Common myeloid progenitor, CD34-positive (primary cell): Measurements from ENCODE around the gene NIPAL3.

ENCODE experiments used
- CTCF ChIA-PET: fragments of 350-600 bp; sonication (Branson Sonifier 250); formaldehyde crosslinking; loops from one replicate; lab custom pipeline; 2021; ENCODE audit warnings: antibody characterized with exemption; lab: Charles Lee
- POLR2A ChIA-PET: fragments of 350-600 bp; sonication (Branson Sonifier 250); formaldehyde crosslinking; loops from one replicate; lab custom pipeline; 2021; ENCODE audit warnings: antibody characterized with exemption; lab: Charles Lee
- DNase-seq, 3 donors: peaks; one replicate each; pipeline versions ENCODE4 v3.0.0 to v3.0.0-alpha.2; 2013
- H3K27ac ChIP-seq, 2 experiments: 1 replicate in 1 of 2; 2 replicates in 1 of 2; pipeline ENCODE4 v1.7.0; 2013; ENCODE audit warnings: inconsistent platforms in 2 of 2, low read length in 2 of 2, mild to moderate bottlenecking in 2 of 2, low read depth in 1 of 2, moderate library complexity in 1 of 2; ENCODE audit not compliant: severe bottlenecking in 2 of 2, insufficient read depth in 1 of 2, poor library complexity in 1 of 2
- H3K27me3 ChIP-seq, 5 experiments: replicated peaks in 2 of 5; 1 replicate in 3 of 5; 2 replicates in 2 of 5; pipeline versions ENCODE4 v1.6.1 to v1.7.0; 2013; ENCODE audit warnings: low read length in 4 of 5, mild to moderate bottlenecking in 2 of 5, moderate library complexity in 2 of 5, inconsistent platforms in 1 of 5; ENCODE audit not compliant: insufficient read depth in 5 of 5, control insufficient read depth in 4 of 5
- H3K36me3 ChIP-seq, 4 experiments: 1 replicate in 2 of 4; 2 replicates in 2 of 4; pipeline versions ENCODE4 v1.6.1 to v1.7.0; 2013; ENCODE audit warnings: low read length in 3 of 4, control low read depth in 1 of 4, mild to moderate bottlenecking in 1 of 4; ENCODE audit not compliant: control insufficient read depth in 4 of 4, insufficient read depth in 4 of 4
- H3K4me1 ChIP-seq, 4 experiments: 1 replicate in 3 of 4; 2 replicates in 1 of 4; pipeline versions ENCODE4 v1.6.1 to v1.7.1; 2013; ENCODE audit warnings: low read length in 3 of 4, mild to moderate bottlenecking in 3 of 4, control low read depth in 1 of 4, inconsistent platforms in 1 of 4, moderate library complexity in 1 of 4; ENCODE audit not compliant: control insufficient read depth in 4 of 4, insufficient read depth in 4 of 4; ENCODE audit errors: control extremely low read depth in 1 of 4
- H3K4me3 ChIP-seq, 7 experiments: 1 replicate in 4 of 7; 2 replicates in 3 of 7; pipeline versions ENCODE4 v1.5.1 to v1.7.0; 2013; ENCODE audit warnings: mild to moderate bottlenecking in 7 of 7, low read length in 6 of 7, moderate library complexity in 6 of 7, inconsistent platforms in 2 of 7, low read depth in 2 of 7, control low read depth in 1 of 7; ENCODE audit not compliant: insufficient read depth in 4 of 7, control insufficient read depth in 1 of 7; ENCODE audit errors: extremely low read depth in 1 of 7
- H3K9me3 ChIP-seq, 5 experiments: 1 replicate in 4 of 5; 2 replicates in 1 of 5; pipeline versions ENCODE4 v1.6.1 to v1.7.1; 2013; ENCODE audit warnings: low read length in 4 of 5, mild to moderate bottlenecking in 2 of 5, inconsistent platforms in 1 of 5, low read depth in 1 of 5, moderate library complexity in 1 of 5; ENCODE audit not compliant: control insufficient read depth in 4 of 5, insufficient read depth in 2 of 5; ENCODE audit errors: control extremely low read depth in 1 of 5
- WGBS: methylation state at CpG from one replicate; pipeline ENCODE4 v1.1.5; 2013; ENCODE audit not compliant: insufficient coverage; 5-methylcytosine and 5-hydroxymethylcytosine counted together

The NIPAL3 gene

DNA sequence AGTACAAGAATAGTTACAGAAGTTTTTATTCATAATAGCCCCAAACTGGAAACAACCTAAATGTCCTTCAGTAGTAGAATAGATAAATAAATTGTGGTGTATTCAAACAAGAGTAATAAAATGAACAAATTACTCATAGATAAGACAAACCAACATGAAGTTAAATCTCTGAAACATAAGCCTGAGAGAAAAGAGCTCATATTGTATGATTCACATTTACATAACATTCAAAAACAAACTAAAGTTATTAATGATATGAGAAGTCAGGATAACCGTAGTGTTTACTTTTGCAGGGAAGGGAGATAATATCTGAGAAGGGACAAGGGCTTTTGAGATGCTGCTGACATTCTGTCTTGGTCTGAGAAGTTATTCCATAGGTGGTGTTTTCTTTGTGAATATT lies 15.5 kb upstream of the NIPAL3 start:
- no peaks in the 10 kb centered on the region for H3K27me3 ChIP-seq
- DNase-seq: no peak

DNA sequence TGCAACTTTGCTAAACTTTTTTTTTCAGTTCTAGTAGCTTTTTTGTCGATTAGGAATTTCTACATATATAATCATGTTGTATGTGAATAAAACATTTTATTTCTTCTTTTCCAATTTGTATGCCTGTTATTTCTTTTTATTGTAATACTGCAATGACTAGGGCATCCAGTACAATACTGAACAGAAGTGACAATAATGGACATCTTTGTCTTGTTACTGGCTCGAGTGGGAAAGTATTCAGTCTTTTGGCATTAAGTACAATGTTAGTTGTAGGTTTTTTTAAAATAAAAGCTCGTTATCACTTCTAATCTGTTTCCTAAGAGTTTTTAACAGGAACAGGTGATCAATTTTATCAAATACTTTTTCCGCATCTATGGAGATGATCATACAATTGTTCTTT lies 11.8 kb upstream of the NIPAL3 start:
- Histone ChIP-seq H3K27me3 (no peaks in the 10 kb centered on the region), H3K4me1 (no peaks in the 10 kb centered on the region), H3K9me3 (peaks cover 0 to 11% (median 3%) of the 10 kb centered on the region in 5 experiments), H3K27ac (no peak overlapping the region), H3K4me3 (no peak overlapping the region), H3K36me3 (peaks cover 3 to 7% (median 5%) of the 10 kb centered on the region in 4 experiments)
- WGBS: 100% methylated on average over 1 of the region's 4 CpGs
- CTCF ChIA-PET: interaction anchor here (1.2 to 2.0 kb wide), 3 partner anchors 10 to 204 kb away, joined by 3 to 5 read pairs (median 4); partner anchors contain the start of genes NIPAL3 and STPG1
- DNase-seq: no peak
- POLR2A ChIA-PET: no interaction called here

More for the DNA sequence above, 15.5 kb upstream of the NIPAL3 start:
- no CpG with 5 or more reads among the region's 1 CpG for WGBS
- CTCF ChIA-PET: interaction anchor here (0.5 to 1.7 kb wide), 6 partner anchors 9 to 551 kb away, joined by 3 to 7 read pairs (median 4); partner anchors contain the start of genes NIPAL3 and STPG1
- POLR2A ChIA-PET: no interaction called here
- Histone ChIP-seq H3K36me3 (peaks cover 3 to 5% (median 5%) of the 10 kb centered on the region in 4 experiments), H3K4me3 (no peak overlapping the region), H3K27ac (no peak overlapping the region), H3K4me1 (no peaks in the 10 kb centered on the region), H3K9me3 (no peaks in the 10 kb centered on the region)

DNA sequence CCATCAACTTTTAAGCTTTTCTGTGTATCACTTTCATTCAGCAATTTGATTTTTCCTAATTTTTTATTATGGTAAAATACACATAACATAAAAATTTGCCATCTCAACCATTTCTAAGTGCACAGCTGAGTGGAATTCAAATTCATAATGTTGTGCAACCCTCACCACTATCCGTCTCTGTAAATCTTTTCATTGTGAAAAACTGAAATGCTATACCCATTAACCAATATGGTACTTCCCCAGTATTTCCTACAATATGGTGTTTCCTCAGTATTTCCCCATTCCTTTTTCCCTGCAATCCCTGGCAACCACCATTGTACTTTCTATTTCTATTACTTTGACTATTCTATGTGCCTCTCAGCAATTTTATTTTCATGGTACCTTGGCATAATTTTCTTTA lies 8.8 kb upstream of the NIPAL3 start:
- no peak for DNase-seq
- 100% methylated on average over 1 of the region's 1 CpG for WGBS
- CTCF ChIA-PET: interaction anchor here (1.1 kb wide), 1 partner anchor 16 kb away, joined by 3 read pairs; no protein-coding TSS in a partner anchor
- POLR2A ChIA-PET: no interaction called here
- Histone ChIP-seq H3K9me3 (peaks cover 0 to 11% (median 3%) of the 10 kb centered on the region in 5 experiments), H3K4me1 (no peaks in the 10 kb centered on the region), H3K4me3 (no peak overlapping the region), H3K27ac (no peak overlapping the region), H3K27me3 (no peaks in the 10 kb centered on the region), H3K36me3 (peaks cover 0 to 2% (median 0%) of the 10 kb centered on the region in 4 experiments)

DNA sequence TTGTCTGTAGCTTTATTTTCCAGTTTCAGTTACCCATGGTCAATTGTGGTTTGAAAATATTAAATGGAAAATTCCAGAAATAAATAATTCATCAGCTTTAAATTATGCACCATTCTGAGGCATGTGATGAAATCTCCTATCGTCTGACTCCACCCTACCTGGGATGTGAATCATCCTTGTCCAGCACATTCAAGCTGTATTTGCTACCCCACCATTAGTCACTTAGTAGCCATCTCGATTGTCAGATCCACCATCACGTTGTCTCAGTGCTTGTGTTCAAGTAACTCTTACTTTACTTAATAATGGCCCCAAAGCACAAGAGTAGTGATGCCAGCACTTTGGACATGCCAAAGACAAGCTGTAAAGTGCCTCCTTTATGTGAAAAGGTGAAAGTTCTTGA lies 6.1 kb upstream of the NIPAL3 start:
- Histone ChIP-seq H3K9me3 (peaks cover 0 to 11% (median 3%) of the 10 kb centered on the region in 5 experiments), H3K27me3 (no peaks in the 10 kb centered on the region), H3K27ac (no peak overlapping the region), H3K4me3 (no peak overlapping the region), H3K36me3 (peaks cover 0 to 2% (median 0%) of the 10 kb centered on the region in 4 experiments), H3K4me1 (peaks cover 2 to 13% (median 3%) of the 10 kb centered on the region in 4 experiments)
- CTCF ChIA-PET: interaction anchor here (0.9 to 2.2 kb wide), 5 partner anchors 10 to 210 kb away, joined by 3 to 11 read pairs (median 5); no protein-coding TSS in a partner anchor
- POLR2A ChIA-PET: no interaction called here
- no peak for DNase-seq
- WGBS: 100% methylated on average over 1 of the region's 3 CpGs

DNA sequence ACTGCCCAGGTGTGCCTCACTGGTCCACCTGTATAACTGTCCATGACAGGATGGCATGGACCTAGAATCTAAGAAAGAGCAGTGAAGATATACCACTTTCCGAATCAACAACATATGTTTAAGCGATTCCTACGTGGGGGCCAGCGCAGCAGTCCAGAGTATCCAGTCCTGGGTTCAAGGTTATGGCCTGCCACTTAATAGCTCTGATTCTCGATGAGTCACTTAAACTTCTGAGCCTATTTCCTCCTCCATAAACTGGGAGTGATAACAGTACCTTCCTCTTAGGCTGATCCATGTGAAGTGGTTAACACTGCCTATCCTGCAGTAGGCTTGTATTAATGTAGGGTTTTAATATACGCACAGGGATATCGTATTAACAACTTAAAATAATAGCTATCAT lies 4.9 kb upstream of the NIPAL3 start:
- 100% methylated on average over 3 of the region's 7 CpGs for WGBS
- no peak overlapping the region for H3K27ac ChIP-seq
- POLR2A ChIA-PET: no interaction called here
- DNase-seq: no peak
- H3K4me3 ChIP-seq: no peak overlapping the region
- CTCF ChIA-PET: no interaction called here
- H3K27me3 ChIP-seq: no peaks in the 10 kb centered on the region
- H3K9me3 ChIP-seq: peaks cover 0 to 11% (median 3%) of the 10 kb centered on the region in 5 experiments
- H3K36me3 ChIP-seq: peaks cover 0 to 2% (median 0%) of the 10 kb centered on the region in 4 experiments
- H3K4me1 ChIP-seq: peaks cover 4 to 18% (median 9%) of the 10 kb centered on the region in 4 experiments

DNA sequence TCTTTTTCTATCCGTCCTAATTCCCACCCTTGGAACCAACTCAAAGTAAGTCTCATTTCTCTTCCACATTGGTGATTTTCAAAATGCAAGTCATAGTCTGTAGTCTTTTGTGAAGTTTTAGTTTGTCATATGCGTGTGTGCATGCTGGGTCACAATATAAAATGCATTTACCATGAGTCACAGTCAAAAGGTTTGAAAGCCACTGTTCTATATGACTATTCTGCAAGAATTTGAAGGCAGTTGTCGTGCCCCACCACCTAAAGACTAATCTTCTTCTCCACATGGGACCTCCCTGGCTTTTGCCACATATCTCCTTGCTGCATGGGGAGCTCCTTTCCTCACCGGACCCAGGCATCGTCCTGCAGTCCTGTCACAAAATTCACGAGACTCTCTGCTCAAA lies 3.6 kb upstream of the NIPAL3 start:
- CTCF ChIA-PET: interaction anchor here (1.1 kb wide), 1 partner anchor 21 kb away, joined by 4 read pairs; no protein-coding TSS in a partner anchor

DNA sequence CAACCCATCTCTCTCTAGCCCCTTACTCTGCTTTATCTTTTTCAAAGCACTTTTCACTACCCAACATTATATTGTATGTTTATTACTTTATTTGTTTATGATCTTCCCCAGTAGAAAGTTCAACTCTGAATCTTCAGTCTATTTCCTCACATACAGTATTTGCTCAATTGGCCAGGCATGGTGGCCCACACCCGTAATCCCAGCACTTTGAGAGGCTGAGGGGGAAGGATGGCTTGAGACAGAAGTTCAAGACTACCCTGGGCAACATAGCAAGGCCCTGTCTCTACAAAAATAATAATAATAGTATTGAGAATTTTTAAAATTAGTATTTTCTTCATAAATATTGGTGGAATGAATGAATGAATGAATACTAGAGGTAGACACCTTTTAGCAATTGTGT lies 3.2 kb upstream of the NIPAL3 start:
- Histone ChIP-seq H3K27ac (no peak overlapping the region), H3K4me1 (peaks cover 9 to 33% (median 25%) of the 10 kb centered on the region in 4 experiments), H3K9me3 (peaks cover 0 to 11% (median 3%) of the 10 kb centered on the region in 5 experiments), H3K4me3 (peak overlapping the region in 1 of 7 experiments; percentile 92), H3K27me3 (no peaks in the 10 kb centered on the region), H3K36me3 (peaks cover 0 to 2% (median 0%) of the 10 kb centered on the region in 4 experiments)
- ChIA-PET CTCF (interaction anchor here (1.1 to 1.6 kb wide), 4 partner anchors 12 to 89 kb away, joined by 3 to 4 read pairs (median 4); no protein-coding TSS in a partner anchor), POLR2A (interaction anchor here (0.6 kb wide), 1 partner anchor 698 kb away, joined by 5 read pairs; no protein-coding TSS in a partner anchor)
- no peak for DNase-seq
- no CpG with 5 or more reads among the region's 1 CpG for WGBS

More for the DNA sequence above, 3.6 kb upstream of the NIPAL3 start:
- no peak overlapping the region for H3K4me3 ChIP-seq
- 100% methylated on average over 3 of the region's 6 CpGs for WGBS
- H3K27me3 ChIP-seq: no peaks in the 10 kb centered on the region
- no peak overlapping the region for H3K27ac ChIP-seq
- H3K36me3 ChIP-seq: peaks cover 0 to 2% (median 0%) of the 10 kb centered on the region in 4 experiments
- DNase-seq: peak in 2 of 3 donors; percentile 45 to 64
- peaks cover 7 to 29% (median 21%) of the 10 kb centered on the region in 4 experiments for H3K4me1 ChIP-seq
- peaks cover 0 to 11% (median 3%) of the 10 kb centered on the region in 5 experiments for H3K9me3 ChIP-seq
- POLR2A ChIA-PET: interaction anchor here (0.6 kb wide), 1 partner anchor 697 kb away, joined by 5 read pairs; no protein-coding TSS in a partner anchor
